CD4-positive, alpha-beta T cell treated with Interleukin-10 for 1 hour (primary cell): ENCODE results near the gene LTB4R2.

Source experiments
- DNase-seq: peaks from one replicate; pipeline ENCODE4 v3.0.0-alpha.2; 2020

The LTB4R2 gene

DNA sequence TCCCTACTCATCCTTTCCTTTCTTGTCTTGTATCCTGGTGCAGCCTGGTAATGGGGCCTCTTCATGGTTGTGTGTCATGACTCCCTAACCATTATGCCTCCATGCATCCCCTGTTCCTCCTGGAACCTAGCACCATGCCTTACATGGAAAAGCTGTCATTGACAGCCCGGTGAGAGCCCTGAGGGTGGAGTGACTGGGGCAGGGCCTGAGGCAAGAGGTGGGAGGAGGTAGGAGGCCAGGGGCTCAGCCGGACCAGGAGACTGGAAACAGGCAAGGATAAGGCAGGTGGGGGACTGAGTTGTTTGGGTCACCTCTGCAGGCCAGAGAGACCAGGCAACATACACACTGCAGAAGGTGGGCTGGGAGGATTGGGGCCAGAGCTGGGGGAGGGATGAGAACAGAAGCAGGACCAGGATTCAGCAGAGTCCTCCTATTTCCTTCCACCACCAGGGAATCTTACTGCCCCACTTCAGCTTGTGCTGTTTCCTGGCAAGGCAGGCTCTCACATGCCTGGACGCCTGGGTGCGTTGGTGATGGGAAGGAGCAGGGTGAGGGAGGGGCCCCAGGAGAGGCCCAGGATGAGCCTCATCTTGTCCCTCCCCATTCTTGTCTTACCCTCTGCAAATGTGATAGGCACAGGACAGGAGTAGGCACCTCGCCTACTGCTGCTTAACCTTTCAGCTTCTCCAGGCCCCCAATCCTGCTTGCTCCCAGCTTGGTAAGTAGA is at the start of gene LTB4R2:
TSS of gene LTB4R2 (plus strand) at position 603 of the 727 bp plus-strand sequence. CDS start 525 bp downstream, outside the sequence.
- DNase-seq = no peak

DNA sequence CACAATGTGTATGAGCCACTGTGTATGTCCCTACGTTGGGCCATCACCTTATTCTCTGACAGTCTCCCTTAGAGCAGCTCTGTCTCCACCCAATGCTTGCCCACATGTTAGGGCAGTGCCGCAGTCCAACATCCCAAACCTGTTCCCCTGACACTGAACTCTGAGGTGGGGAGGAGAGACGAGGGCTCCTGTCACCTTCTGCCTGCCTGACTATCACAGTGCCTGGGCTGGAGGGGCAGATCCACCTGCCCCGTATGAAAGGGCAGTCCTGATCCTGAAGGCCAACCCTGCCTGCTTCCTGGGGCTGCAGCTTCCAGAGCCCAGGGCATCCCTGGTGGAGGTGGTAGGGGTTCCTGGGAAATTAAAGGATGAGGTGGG is 49.2 kb upstream of the LTB4R2 start:
- no peak for DNase-seq

- no peak for DNase-seq
Measured at GRCh38 chr14:24261256-24261968, 48.5 kb upstream of the LTB4R2 start.

- DNase-seq = no peak
Measured at GRCh38 chr14:24261969-24262327, 48.0 kb upstream of the LTB4R2 start.

DNA sequence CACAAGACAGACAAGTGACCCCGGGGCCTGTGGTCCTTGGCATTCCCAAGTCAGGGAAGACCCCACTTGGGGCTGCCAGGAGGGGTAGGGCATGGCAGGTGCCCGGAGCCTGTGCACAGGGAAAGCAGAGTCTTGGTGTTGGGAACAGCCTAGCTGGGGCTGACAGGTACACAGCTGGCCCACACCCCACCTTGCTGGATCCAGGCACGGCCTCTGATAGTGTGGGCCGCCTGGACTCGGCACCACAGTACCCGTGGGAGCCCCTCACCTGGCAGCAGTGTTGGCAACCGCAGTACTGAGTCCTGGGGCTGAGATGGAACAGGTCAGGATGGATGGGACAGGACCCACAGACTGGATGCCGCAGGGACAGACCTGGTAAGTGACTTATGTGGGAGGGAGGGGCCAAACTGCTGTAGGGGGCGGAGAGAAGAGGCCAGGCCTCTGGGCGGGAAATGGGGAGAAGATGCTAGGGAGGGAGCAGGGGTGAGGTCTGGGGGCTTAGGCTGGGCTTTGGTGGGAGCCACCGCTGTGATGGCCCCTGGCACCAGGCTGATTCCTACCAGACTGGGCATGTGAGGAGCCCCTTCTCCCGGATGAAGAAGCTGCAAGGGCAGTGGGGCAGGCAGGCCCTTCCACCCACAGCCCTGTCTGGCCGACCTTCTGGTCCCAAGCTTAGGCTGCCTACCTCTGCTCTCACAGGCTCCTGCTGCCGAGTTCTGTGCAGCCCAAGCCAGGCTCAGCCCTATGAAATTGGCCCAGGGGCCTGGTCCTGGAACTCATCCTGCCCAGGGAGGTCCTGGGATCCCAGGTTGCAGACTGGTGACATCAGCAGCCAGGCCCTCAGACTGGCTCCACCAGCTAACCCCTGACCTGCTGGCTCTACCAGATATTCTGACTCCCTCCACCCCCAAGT is 46.9 kb upstream of the LTB4R2 start, which contains the start of gene TGM1:
TSS of gene TGM1 (minus strand) at position 357 of the 913 bp plus-strand sequence. CDS start 825 bp downstream, outside the sequence.
- no peak for DNase-seq

DNA sequence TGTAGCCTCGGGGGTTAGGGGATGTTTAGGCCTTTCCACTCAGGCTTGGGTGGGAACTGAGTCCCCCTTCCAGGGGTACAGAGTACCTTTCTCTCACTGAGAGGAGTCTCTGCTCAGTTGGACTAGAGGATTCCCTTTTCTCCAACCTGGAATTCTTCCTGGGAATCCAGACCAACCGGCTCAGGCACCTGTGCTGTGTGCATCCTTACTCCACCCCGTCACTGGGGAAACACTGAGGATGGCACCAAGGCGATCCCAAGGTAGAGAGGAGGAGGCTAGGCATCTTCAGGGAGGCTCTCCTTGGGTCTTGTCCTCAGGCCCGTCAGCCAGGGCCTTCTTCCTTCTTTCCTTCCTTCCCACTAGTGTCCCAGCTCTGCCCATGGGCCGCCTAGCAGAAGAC is 46.1 kb upstream of the LTB4R2 start:
- DNase-seq = no peak

DNA sequence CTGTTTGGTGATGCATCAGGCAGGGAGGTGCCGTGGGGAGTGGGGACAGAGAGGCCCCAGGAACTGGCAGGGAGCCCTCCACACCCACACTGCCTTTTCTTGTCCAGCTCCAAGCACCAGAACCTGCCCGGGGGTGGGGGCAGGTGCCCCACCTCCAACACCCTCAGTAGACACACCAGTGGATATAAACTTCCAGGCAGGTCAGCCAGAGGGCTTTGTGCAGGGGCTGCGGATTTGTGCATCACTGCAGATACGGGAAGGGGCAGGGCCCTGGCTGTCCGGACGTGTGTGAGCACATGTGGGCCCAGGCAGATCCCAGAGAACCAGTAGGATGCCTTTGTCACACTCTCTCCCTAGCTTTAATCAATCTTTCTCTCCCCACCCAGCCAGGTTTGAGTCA is 45.6 kb upstream of the LTB4R2 start:
- no peak for DNase-seq

- DNase-seq = no peak
Measured at GRCh38 chr14:24266344-24267244, 43.3 kb upstream of the LTB4R2 start.

DNA sequence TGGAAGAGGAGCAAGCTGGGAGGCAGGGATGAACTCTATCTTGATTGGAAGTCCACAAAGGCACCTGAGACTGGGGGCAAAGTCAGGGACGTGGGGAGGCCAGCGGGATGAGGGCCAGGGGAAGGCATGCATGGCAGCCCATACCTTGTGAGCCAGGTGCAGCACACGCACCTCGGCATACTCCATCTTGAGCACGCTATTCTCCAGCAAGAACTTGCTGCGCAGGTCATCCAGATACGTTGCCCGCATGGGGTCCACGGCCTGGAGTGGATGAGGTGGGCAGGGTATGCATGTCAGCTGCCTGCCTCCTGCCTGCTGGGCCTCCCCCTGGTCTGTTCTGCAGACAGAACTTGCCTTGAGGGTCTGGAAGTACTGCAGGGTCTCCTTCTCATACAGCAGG is 42.4 kb upstream of the LTB4R2 start:
- no peak for DNase-seq

- DNase-seq = no peak
Measured at GRCh38 chr14:24268225-24268624, 41.7 kb upstream of the LTB4R2 start.

- DNase-seq = no peak
Measured at GRCh38 chr14:24269368-24269767, 40.6 kb upstream of the LTB4R2 start.

- DNase-seq = no peak
Measured at GRCh38 chr14:24269910-24270536, 39.9 kb upstream of the LTB4R2 start.

DNA sequence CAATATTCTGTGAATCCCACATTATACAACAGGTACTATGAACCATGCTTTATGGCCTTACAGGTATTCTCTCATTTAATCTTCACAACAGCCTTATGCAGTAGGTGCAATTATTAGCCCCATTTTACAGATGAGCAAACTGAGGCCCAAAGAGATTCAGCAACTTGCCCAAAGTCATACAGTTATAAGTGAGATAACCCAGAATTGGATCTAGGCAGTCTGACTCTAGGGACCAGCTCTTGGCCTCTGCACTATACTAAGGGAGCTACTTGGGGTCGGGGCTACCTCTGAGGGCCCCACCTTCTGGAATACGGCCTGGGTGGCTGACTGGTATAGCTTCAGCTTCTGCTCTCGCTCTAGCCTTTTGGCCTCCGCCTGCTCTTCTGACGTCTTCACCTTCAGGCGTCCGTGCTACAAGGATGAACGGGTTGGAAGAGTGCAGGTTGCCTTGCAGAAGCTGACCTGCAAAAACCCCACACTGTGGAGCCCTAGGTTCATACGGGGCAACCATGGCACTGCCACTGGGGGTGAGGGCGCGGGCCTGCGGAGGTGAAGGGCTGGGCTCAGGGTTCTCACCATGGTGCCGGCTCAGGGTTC is 39.3 kb upstream of the LTB4R2 start:
- DNase-seq = no peak

DNA sequence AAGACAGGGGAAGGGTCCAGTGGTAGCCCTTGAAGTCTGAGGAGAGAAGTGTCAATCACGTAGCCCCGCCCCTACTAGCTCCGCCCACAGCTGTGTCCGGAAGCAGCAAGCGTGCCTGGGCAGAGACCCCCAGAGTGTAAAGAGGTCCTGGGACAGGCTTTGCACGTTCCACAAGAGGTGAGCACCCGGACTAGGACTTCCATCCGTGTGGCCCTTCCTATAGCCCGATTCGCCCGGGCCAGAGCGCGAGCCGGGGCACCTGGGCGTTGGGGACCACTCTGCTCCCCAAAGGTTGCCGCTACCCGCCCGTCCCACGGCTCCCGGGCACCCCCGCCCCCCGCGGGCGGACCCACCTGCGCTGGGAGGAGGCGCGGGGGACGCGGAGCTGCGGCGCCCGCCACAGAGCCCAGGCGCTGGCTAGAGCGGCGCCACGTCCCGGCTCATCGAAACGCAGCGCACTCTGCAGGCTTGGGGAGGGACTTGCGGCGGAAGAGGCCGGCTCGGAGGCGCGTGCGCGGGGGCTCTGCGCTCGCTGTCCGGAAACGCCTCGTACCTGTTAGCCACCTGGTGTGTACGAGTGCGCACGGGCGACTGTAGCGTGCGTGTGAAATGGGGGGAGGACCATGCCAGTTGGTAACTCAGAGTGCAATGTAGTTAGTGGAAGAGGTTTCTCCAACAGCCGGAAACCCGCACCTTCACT is 38.7 kb upstream of the LTB4R2 start, which contains the start of gene RABGGTA:
TSS of gene RABGGTA (minus strand) at position 464 of the 700 bp plus-strand sequence. CDS start 482 bp downstream, outside the sequence.
- DNase-seq = peak; percentile 96

GRCh38 chr14:24271834-24272263 is 38.1 kb upstream of the LTB4R2 start:
- no peak for DNase-seq

DNA sequence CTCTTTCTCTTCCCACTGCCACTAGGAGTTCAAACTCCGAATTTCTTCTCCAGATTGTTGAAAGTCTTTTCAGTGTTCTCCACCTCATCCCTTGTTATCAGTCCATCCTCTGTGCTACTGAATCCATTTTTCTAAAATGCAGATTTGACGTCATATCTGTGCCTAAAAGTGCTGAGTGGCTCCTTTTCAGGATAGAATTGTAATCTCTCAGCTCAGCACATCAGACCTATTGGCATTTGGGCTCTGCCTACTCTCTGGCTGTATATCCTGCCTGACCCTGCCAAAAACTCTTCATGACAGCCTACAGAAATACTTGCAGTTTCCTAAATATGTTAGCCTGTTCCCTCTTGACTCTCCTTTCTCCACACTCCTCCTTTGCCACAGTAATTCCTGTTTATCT is 37.5 kb upstream of the LTB4R2 start:
- DNase-seq = no peak

DNA sequence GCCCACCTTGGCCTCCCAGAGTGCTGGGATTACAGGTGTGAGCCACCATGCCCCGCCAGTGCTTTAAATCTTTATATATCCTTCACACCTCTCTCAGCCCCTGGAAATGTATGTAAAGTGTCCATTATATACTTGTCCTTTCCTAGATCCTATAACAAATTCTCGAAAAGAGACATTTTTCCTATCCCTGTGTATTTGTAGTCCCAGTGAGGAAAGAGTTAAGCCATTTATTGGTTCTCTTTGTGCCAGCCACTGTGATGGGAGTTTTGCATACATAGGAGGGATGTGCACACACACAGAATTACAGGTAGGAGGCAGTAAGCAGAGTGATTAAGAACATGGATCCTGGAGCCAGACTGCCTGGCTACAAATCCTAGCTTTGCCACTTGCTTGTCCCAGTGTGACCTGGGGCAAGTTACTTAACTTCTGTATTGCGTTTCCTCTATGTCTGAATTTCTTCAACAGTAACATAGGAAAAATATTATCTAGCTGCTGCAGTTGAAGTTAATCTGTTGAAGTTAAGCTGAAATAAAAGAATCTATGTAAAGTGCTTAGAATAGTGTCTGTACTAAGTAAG is 36.4 kb upstream of the LTB4R2 start:
- DNase-seq = peak; percentile 7

GRCh38 chr14:24274101-24274543 is 35.8 kb upstream of the LTB4R2 start:
- peak; percentile 63 for DNase-seq

GRCh38 chr14:24277071-24277470 is 32.9 kb upstream of the LTB4R2 start:
- DNase-seq = no peak
